ENCODE measurements around the gene LRRC42.

The LRRC42 gene

GRCh38 chr1:53942127-53942957 lies 3.8 kb upstream of the LRRC42 start:
- in situ Hi-C loops (cut with MboI; ENCODE audit: low sequenced_read_pairs), result no loop called here

GRCh38 chr1:53943090-53943489 lies 3.1 kb upstream of the LRRC42 start:
- in situ Hi-C loops (cut with MboI; ENCODE audit: low sequenced_read_pairs), result no loop called here

GRCh38 chr1:53943490-53944043 lies 2.6 kb upstream of the LRRC42 start:
- in situ Hi-C loops (cut with MboI; ENCODE audit: low sequenced_read_pairs), result no loop called here

GRCh38 chr1:53944469-53945182 lies 1.5 kb upstream of the LRRC42 start:
- in situ Hi-C loops (cut with MboI; ENCODE audit: low sequenced_read_pairs), result no loop called here

- in situ Hi-C loops (cut with MboI; ENCODE audit: low sequenced_read_pairs), result no loop called here
These were observed 1.0 kb upstream of the LRRC42 start for GRCh38 chr1:53945183-53945432.

- in situ Hi-C loops (cut with MboI; ENCODE audit: low sequenced_read_pairs), result no loop called here
These were observed 508 bp upstream of the LRRC42 start, which contains the start of gene IFT25 for GRCh38 chr1:53945433-53946251. IFT25 (minus strand) TSS chr1:53945699; CDS start chr1:53940082, 5,617 bp downstream.

GRCh38 chr1:53947172-53947907 lies 1.2 kb downstream of the LRRC42 start:
- in situ Hi-C loops (cut with MboI; ENCODE audit: low sequenced_read_pairs), result no loop called here

GRCh38 chr1:53948291-53948690 lies 2.1 kb downstream of the LRRC42 start:
- in situ Hi-C loops (cut with MboI; ENCODE audit: low sequenced_read_pairs), result no loop called here

- in situ Hi-C loops (cut with MboI; ENCODE audit: low sequenced_read_pairs), result no loop called here
These were observed 3.2 kb downstream of the LRRC42 start for GRCh38 chr1:53949023-53949990.

- in situ Hi-C loops (cut with MboI; ENCODE audit: low sequenced_read_pairs), result loop anchor here (5.0 kb wide), 1 partner anchor 89 kb away; no protein-coding TSS in a partner anchor
These were observed 5.5 kb downstream of the LRRC42 start for GRCh38 chr1:53951697-53952096.

GRCh38 chr1:53954128-53954527 lies 8.0 kb downstream of the LRRC42 start:
- in situ Hi-C loops (cut with MboI; ENCODE audit: low sequenced_read_pairs), result loop anchor here (5.0 kb wide), 1 partner anchor 92 kb away; no protein-coding TSS in a partner anchor

- in situ Hi-C loops (cut with MboI; ENCODE audit: low sequenced_read_pairs), result no loop called here
These were observed 10.4 kb downstream of the LRRC42 start for GRCh38 chr1:53956308-53957168.

GRCh38 chr1:53957194-53957818 lies 11.2 kb downstream of the LRRC42 start:
- in situ Hi-C loops (cut with MboI; ENCODE audit: low sequenced_read_pairs), result no loop called here

- in situ Hi-C loops (cut with MboI; ENCODE audit: low sequenced_read_pairs), result no loop called here
These were observed 13.6 kb downstream of the LRRC42 start for GRCh38 chr1:53959664-53960250.

GRCh38 chr1:53962395-53962794 lies 16.2 kb downstream of the LRRC42 start:
- in situ Hi-C loops (cut with MboI; ENCODE audit: low sequenced_read_pairs), result no loop called here

GRCh38 chr1:53963460-53963859 lies 17.3 kb downstream of the LRRC42 start:
- in situ Hi-C loops (cut with MboI; ENCODE audit: low sequenced_read_pairs), result no loop called here

- in situ Hi-C loops (cut with MboI; ENCODE audit: low sequenced_read_pairs), result no loop called here
These were observed 18.0 kb downstream of the LRRC42 start for GRCh38 chr1:53964109-53964508.

Measured in HL-60/S4 (cell line).